ENCODE measurements around the gene ASPN.

ASPN gene

GRCh38 chr9:92482329-92482728, at the start of gene ASPN:
TSS of gene ASPN (minus strand) at chr9:92482506.
- no peak for DNase-seq

GRCh38 chr9:92530893-92531292, 48.6 kb upstream of the ASPN start:
- no peak for DNase-seq

DNA sequence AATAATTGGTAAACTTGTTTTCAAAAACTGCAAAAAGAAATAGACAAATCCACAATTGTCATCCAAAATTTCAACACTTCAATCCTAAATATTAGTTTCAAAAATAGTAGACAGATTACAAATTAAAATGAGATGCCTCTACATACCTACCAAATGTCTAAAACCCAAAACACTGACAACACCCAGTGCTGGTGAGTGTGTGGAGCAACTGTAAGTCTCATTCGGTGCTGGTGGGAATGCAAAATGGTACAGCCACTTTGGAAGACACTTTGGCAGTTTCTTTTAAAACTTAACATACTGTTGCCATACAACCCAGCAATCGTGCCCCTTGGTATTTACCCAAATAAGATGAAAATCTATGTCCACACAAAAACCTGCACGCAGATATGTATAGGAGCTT, 46.8 kb upstream of the ASPN start:
- DNase-seq = no peak

DNA sequence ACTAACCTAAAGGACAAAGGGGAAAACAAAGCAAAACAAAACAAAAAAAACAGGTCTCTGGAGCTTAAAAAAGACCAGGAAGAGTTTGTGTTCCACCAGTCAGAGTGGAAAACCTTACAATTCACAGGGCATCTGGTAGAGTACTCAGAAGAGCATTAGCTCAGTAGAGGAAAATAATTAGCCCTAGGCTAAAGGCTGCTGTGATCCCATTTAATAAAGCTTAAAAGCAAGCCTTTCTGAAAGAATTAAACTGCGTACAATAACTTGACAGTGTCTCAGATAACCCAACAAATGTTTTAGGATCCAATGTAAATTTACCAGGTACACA, 46.2 kb upstream of the ASPN start:
- DNase-seq = no peak

- DNase-seq = no peak
Measured at GRCh38 chr9:92527832-92528521, 45.7 kb upstream of the ASPN start.

- DNase-seq = no peak
Measured at GRCh38 chr9:92527291-92527828, 45.1 kb upstream of the ASPN start.

- no peak for DNase-seq
Measured at GRCh38 chr9:92525306-92525705, 43.0 kb upstream of the ASPN start.

- no peak for DNase-seq
Measured at GRCh38 chr9:92524881-92525280, 42.6 kb upstream of the ASPN start.

DNA sequence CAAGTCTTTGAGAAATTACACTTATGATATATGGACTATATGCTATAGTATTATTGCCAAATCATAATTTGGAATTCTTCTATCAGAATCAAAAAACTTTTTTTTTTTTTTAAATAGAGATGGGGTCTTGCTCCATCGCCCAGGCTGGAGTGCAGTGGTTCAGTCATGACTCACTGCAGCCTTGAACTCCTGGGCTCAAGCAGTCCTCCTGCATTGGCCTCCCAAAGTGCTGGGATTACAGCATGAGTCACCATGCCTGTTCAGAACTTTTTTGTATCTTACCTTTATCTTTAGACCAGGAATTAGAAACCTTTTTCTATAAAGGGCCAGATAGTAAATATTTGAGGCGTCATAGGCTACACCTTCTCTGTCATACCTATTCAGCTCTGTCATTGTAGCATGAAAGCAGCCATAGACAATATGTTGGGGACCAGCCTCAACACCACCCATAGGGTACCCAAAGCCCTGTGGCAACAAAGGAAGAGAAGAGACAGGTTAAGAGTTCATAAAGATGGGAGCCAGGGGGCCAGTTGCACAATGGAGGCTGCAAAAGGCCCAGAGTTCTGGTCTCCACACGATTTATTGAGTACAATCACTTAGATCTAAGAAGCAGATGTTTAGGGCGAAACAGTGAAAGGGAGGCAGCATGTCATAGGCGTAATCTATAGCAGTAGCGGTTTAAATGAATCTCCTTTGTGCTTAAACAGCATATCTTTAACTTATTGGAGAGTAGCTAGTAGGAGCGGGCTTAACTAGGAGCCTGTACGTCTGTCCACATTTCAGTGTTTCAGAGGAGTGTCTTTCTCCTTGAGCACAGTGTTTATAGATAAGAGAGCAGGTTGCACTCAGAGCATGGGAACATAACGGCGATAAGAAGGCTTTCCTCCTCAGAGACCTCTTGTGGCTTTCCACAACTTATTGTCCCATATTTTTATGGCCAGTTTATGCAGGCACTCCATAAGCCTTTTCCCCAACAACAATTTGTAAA, 41.0 kb upstream of the ASPN start:
- no peak for DNase-seq

- DNase-seq = no peak
Measured at GRCh38 chr9:92520837-92521236, 38.5 kb upstream of the ASPN start.

- DNase-seq = no peak
Measured at GRCh38 chr9:92518199-92518598, 35.9 kb upstream of the ASPN start.

DNA sequence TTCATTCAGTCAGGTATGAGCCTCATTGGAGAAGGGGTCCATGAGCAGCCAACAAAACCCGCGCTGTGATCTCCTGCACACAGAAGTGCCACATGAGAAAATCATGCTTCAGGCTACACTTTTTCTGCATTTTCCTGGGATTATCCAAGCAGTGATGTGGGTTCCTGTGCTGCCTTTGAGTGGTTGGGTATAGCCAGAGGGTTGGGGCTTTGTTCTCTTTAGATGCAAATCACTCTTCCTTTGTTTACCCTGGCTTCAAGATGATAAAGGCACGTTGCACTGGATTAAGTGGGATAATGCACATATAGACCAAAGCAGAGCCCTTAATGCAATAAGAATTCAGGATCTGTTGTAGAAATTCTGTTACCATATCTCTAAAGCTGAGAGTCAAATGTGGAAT, 34.7 kb upstream of the ASPN start:
- DNase-seq = no peak

DNA sequence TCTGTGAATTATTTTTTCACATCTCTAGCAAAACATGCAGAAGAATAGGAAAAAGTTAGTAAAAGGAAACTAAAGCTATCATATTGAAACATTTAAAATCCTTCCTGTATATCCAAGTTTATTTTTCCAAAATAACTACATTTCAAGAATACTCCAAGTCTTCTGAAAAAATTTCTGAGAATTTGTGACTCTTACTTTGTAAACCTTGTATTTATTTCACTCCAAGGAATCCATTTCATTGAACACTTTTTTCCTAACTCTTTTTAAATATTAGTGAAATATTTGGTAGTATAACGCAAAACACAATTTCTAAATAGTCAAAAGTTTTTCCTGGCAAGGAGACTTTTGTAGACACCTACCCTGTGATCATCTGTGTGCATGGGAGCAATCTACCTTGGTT, 34.2 kb upstream of the ASPN start:
- no peak for DNase-seq

DNA sequence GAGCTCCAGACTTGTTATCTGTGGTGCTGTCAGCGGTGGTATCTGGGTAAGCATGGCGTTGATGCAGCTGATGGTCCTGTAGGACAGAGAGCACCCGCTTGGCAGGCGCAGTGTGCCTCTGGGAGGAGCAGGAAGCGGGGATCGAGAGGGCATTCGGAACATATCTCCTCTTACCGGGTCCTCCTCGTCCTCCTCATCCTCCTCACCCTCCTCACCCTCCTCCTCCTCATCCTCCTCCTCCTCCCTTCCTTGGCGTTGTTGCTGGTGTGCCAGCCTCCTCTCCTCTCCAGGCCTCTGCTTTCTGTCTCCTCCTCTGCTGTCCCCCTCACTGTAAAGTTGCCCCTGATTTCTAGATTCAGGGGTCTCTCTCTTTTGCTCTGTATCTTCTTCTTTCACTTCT, 32.3 kb upstream of the ASPN start:
- DNase-seq = no peak

DNA sequence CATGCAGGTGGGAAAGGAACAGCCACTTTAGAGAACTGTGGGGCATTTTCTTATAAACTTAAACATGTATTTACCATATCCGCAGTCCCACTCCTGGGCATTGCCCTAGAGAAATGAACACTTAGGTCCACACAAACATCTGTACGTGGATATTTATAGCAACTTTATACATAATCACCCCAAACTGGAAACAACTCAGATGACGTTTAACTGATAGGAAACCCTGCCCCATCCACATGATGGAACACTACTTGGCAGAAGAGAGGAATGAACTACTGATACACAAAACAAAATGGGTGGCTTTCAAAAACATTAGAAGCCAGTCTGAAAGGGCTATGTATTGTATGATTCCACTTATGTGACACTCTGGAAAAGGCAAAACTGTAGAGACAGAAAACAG, 31.0 kb upstream of the ASPN start:
- DNase-seq = no peak

- no peak for DNase-seq
Measured at GRCh38 chr9:92512622-92513021, 30.3 kb upstream of the ASPN start.

- DNase-seq = peak; percentile 22
Measured at GRCh38 chr9:92510747-92511146, 28.4 kb upstream of the ASPN start.

DNA sequence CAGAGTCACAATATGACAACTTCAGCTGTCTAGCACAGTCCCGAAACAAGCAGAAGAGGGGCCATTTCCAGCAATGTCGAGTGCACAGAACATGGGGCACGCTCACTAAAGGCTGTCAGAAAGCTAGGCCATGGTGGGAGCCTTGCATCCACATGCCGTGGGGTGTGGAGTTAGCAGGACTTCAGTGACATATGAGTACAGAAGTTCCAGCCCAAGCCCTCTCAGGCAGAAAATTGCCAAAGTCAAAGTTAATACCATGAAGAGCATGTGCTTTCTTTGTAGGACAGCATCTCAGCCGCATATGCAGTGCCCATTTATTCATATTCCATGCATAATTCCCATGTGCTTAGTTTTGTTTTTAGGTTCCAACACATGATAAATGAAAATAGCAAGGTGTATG, 26.7 kb upstream of the ASPN start:
- no peak for DNase-seq

DNA sequence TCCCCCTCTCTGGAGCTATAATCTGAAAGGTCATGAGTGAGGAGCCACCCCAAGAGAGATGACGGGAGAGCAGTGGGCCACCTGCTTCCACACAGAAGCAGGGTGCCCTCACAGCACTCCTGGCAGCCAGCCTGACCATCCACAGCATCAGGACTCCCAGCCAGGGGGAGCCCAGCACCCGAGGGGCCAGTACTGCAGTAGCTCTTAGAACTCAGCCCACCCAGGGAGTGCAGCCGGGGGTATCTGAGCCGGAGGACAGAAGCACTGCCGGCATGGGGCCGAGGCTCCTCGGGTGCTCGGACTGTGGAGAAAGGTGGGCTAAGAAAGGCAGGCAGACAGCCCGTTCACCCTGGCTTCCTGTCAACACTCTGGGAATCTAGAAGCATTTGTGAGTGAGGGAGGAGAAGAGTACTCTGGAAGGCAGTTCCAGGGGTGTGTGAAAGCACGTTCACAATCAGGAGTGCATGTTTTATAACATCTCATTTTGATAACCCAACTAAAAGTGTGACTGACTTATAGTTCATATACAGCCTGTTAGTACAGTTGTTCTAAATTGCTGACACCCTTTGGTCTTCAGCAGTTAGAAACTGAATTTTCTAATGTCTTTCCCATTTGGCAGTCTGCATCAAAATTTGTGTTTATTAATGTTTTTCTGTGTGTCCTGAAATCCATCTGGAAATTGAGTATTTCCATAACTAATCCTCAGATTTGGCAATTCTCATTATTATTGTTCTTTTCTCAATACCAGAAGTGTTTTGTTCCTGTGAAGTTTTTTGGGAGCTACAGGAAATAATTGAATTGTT, 25.9 kb upstream of the ASPN start:
- DNase-seq = no peak

GRCh38 chr9:92507496-92507895, 25.2 kb upstream of the ASPN start:
- no peak for DNase-seq

- no peak for DNase-seq
Measured at GRCh38 chr9:92507005-92507404, 24.7 kb upstream of the ASPN start.

DNA sequence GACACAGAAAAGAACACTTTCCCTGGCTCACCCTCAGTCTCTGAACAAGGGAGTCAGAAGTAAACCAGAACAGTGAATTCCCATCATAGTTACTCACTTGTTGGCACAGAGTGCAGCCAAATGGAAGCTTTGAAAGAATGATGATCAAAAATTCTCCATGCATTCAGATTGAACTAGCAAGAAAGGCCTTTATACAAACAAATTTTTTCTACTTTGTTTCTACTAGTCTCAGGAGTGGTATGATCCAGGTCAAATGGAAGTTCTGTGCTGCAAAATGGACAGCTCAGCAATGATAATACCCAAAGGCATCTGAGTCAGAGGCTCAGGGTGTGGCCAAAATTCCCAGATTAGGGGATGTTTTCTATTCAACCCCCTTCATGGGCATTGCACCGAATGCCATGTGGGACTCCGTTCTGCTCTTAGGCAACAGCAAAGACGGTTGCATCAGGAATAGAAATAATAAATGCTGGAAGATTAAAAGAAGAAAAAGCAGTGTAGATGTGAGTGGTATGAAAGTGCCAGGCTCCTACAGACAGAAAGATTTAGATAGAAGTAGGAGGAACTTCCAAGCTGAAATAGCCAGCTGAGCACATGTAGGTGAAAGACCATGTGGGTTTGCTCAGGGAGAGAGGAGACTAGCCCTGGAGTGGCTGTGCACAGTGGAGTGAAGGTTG, 24.0 kb upstream of the ASPN start:
- DNase-seq = no peak

- DNase-seq = no peak
Measured at GRCh38 chr9:92504881-92505280, 22.6 kb upstream of the ASPN start.

Measured in MV-4-11 (cell line).